Measurements from ENCODE around the gene BCL11B.

BCL11B gene

GRCh38 chr14:99129998-99130397 lies 142.0 kb downstream of the BCL11B start:
- DNase-seq: no peak

DNA sequence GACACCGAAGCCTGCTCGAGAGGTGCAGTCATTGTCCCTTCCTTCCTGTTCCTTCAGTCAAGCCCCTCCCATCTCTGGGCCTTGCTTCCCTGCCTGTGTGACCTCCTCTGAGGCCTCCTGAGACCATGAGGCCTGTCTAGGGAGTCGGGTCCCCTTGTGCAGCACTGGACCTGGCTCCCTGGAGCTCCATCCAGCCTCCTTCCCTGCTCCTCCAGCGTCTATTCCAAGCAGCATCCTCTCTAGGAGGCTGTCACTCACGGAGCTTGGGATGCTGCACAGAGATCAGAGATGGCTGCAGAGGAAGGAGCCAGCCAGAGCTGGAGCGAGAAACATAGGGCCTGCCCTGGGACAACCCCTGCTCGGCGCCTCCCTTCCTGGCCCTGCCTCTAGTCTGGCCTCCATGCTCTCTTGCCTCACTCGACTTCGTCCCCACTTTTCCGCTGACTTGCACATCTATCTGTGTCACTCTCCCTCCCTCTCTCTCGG lies 142.7 kb downstream of the BCL11B start:
- DNase-seq: no peak

- no peak for DNase-seq
These were observed 143.8 kb downstream of the BCL11B start for GRCh38 chr14:99128185-99128584.

- DNase-seq: no peak
These were observed 144.3 kb downstream of the BCL11B start for GRCh38 chr14:99127651-99128167.

DNA sequence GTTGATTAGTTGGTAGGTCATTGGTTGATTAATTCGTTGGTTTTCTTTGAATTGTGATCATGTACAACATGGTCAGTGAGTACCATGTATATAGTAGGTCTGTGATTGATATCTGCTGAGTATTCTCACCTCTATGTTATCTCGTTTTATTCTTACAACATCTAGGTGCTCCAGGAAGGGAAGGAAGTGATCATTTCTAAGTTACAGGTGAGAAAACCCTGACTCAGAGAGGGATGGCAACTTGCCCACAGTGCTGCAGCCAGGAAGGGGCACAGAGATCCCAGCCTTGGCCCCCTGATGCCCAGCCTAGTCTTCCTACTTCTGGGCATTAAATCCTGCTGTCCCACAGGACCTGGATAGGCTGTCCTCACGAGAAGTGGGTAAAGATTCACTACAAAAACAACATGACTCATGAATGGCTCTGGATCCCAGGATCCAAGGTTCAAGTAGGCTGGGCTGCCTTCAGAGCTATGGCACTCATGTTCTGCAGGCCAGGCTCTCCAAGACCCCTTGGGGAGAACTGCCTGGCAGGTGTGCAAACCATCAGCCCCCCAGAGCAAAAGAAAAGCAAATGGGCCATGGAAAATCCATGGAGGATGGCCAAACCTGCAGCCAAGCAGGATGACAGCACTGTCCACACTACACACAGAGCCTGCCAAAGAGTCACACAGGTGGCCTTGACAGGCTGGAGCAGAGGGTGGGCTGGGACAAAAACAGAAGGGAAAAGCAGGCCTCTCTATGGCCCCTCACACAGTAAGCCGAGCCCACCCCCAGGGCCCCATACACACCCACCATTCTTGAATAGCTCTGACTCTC lies 146.2 kb downstream of the BCL11B start:
- no peak for DNase-seq

- DNase-seq: no peak
These were observed 146.9 kb downstream of the BCL11B start for GRCh38 chr14:99125113-99125512.

DNA sequence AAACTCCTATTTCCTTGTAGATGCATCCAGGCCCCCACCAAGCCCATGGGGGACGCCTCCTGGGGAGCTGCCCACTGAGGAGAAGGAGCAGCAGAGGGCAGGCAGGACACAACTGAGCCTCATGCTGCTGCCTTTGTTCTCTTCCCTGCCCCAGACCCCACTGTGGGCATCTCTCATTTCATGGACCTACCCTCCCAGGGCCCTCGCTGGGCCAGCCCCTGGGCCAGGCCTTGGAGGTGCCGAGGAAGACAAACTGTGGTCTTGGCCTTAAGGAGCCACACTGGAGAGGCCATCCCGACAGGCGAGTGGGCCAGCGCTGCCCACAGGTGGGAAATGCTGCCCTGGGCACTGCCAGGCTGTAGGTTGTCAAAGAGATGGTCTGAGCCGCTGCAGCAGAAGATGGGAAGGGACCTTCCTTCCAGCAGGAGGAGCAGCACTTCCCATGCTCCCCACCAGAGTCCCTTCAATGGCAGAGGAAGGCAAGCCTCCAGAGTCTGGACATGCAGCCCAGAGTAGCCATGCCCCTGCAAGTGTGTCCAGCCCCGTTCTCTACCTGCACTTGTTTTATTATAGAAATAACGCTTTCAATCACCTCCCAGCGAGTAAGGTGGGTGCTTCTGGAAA lies 147.4 kb downstream of the BCL11B start:
- DNase-seq: no peak

DNA sequence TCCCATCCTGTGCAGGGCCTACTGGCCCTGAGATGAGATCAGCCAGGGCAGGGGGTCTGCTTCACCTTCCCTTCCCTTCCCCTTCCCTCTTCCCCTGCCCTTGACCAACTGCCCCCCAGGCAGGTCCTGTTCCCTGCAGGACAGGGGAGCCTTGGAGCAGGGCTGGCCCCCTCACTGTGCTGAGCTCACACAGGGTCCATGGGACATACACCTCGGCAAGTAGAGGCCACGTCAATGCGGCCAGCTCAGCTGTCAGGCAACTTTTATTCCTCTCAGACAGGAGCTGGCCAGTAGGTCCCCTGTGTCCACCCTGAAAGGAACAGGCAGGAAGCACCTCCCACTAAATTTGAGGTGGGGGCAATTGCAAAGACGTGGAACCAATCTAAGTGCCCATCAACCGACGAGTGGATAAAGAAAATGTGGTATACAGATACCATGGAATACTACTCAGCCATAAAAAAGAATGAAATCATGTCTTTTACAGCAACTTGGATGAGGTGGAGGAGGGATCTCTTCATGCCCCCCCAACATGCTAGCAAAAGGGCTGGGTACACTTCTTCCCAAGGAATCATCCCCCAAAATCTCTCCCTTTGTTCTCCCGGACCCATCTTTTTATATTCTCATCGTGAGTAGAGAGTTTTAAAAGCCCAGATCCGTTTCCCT lies 148.7 kb downstream of the BCL11B start:
- DNase-seq: no peak

DNA sequence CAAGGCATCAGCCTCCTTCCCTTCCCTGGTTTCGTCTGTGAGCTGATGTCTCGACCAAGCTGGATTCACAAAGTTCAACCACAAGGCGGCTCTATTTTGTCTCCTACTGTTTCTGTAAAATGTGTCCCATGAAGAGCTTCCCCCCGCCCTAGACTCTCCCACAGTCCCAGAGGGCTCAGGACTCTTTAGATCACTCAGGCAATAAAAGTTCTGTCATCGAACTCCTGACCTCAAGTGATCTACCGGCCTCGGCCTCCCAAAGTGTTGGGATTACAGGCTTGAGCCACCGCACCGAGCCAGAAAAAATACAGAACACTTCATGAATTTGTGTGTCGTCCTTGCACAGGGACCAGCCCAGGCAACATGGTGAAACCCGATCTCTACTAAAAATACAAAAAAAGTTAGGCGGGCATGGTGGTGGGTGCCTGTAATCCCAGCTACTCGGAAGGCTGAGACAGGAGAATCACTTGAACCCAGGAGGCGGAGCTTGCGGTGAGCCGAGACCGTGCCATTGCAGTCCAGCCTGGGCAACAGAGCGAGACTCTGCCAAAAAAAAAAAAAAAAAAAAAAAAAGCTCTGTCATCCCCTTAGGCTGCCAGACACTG lies 149.4 kb downstream of the BCL11B start:
- DNase-seq: no peak

GRCh38 chr14:99121319-99121875 lies 150.6 kb downstream of the BCL11B start:
- DNase-seq: no peak

GRCh38 chr14:99120526-99121318 lies 151.3 kb downstream of the BCL11B start:
- DNase-seq: no peak

- no peak for DNase-seq
These were observed 152.2 kb downstream of the BCL11B start for GRCh38 chr14:99119554-99120525.

Data from NCI-H2227 treated with DMSO at 0.1 percent for 48 hours (cell line).